ENCODE measurements around the gene WDPCP. TPM values are rescaled to one million over a fixed set of nuclear protein-coding genes. Genes with fewer than 3 reads are reported as not detected.
"Not testable (repeated sequence)": the region's sequence is repeated elsewhere in the genome, so short reads cannot be mapped to it uniquely, and the experiment has no call there.

WDPCP gene
- total RNA-seq, 1 donor from 2014 or later = 26.9 TPM

- DNase-seq = no peak
These were observed 48.7 kb downstream of the WDPCP start for GRCh38 chr2:63539416-63540162.

GRCh38 chr2:63538390-63538789, 49.9 kb downstream of the WDPCP start:
- no peak for DNase-seq

GRCh38 chr2:63537306-63537705, 51.0 kb downstream of the WDPCP start:
- DNase-seq = no peak

GRCh38 chr2:63530704-63531279, 57.5 kb downstream of the WDPCP start:
- DNase-seq = no peak

- no peak for DNase-seq
These were observed 62.4 kb downstream of the WDPCP start for GRCh38 chr2:63525905-63526304.

- no peak for DNase-seq
These were observed 65.3 kb downstream of the WDPCP start for GRCh38 chr2:63522950-63523349.

GRCh38 chr2:63520793-63521192, 67.5 kb downstream of the WDPCP start:
- DNase-seq = no peak

- peak; percentile 9 for DNase-seq
These were observed 73.5 kb downstream of the WDPCP start for GRCh38 chr2:63514781-63515180.

GRCh38 chr2:63514237-63514716, 74.0 kb downstream of the WDPCP start:
- no peak for DNase-seq

- DNase-seq = no peak
These were observed 82.0 kb downstream of the WDPCP start for GRCh38 chr2:63506320-63506719.

- DNase-seq = no peak
These were observed 84.5 kb downstream of the WDPCP start for GRCh38 chr2:63503818-63504217.

GRCh38 chr2:63500398-63500797, 87.9 kb downstream of the WDPCP start:
- no peak for DNase-seq

GRCh38 chr2:63497576-63497975, 90.7 kb downstream of the WDPCP start:
- DNase-seq = no peak

GRCh38 chr2:63494968-63495367, 93.3 kb downstream of the WDPCP start:
- no peak for DNase-seq

- DNase-seq = no peak
These were observed 94.2 kb downstream of the WDPCP start for GRCh38 chr2:63494100-63494499.

GRCh38 chr2:63488118-63488713, 100.1 kb downstream of the WDPCP start:
- DNase-seq = peak; percentile 42

- DNase-seq = no peak
These were observed 101.4 kb downstream of the WDPCP start for GRCh38 chr2:63486861-63487290.

GRCh38 chr2:63484901-63485300, 103.4 kb downstream of the WDPCP start:
- no peak for DNase-seq

GRCh38 chr2:63484481-63484880, 103.8 kb downstream of the WDPCP start:
- no peak for DNase-seq

GRCh38 chr2:63477686-63478085, 110.6 kb downstream of the WDPCP start:
- DNase-seq = no peak

GRCh38 chr2:63469313-63469712, 119.0 kb downstream of the WDPCP start:
- not testable (repeated sequence) for DNase-seq

- DNase-seq = no peak
These were observed 122.6 kb downstream of the WDPCP start for GRCh38 chr2:63465633-63466032.

GRCh38 chr2:63463142-63463541, 125.1 kb downstream of the WDPCP start:
- DNase-seq = no peak

- DNase-seq = no peak
These were observed 141.6 kb downstream of the WDPCP start for GRCh38 chr2:63446658-63447057.

All from tongue (tissue), 2 donors.